ENCODE measurements around the gene ASCC3.
"Not testable (repeated sequence)": the region's sequence is repeated elsewhere in the genome, so short reads cannot be mapped to it uniquely, and the experiment has no call there.

DNA sequence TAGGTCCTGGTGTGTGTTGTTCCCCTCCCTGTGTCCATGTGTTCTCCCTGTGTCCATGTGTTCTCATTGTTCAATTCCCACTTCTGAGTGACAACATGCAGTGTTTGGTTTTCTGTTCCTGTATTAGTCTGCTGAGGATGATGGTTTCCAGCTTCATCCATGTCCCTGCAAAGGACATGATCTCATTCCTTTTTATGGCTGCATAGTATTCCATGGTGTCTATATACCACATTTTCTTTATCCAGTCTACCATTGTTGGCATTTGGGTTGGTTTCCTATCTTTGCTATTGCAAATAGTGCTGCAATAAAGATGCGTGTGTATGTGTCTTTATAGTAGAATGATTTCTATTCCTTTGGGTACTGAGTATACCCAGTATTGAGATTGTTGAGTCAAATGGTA lies 122.7 kb downstream of the ASCC3 start:
- TF ChIP-seq POLR2A (IDR thresholded peaks at IDR 0.05) = not testable (repeated sequence)
- TF ChIP-seq, protein P1, sequence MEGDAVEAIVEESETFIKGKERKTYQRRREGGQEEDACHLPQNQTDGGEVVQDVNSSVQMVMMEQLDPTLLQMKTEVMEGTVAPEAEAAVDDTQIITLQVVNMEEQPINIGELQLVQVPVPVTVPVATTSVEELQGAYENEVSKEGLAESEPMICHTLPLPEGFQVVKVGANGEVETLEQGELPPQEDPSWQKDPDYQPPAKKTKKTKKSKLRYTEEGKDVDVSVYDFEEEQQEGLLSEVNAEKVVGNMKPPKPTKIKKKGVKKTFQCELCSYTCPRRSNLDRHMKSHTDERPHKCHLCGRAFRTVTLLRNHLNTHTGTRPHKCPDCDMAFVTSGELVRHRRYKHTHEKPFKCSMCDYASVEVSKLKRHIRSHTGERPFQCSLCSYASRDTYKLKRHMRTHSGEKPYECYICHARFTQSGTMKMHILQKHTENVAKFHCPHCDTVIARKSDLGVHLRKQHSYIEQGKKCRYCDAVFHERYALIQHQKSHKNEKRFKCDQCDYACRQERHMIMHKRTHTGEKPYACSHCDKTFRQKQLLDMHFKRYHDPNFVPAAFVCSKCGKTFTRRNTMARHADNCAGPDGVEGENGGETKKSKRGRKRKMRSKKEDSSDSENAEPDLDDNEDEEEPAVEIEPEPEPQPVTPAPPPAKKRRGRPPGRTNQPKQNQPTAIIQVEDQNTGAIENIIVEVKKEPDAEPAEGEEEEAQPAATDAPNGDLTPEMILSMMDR (IDR thresholded peaks at IDR 0.05) = not testable (repeated sequence)

Data from testis (tissue), 2 donors.